Caco-2 (cell line): Measurements from ENCODE around the gene LUZP1. TPM values are rescaled to one million over a fixed set of nuclear protein-coding genes. Genes with fewer than 3 reads are reported as not detected.

Experiments used
- BruUV-seq: library from RNA; stranded (reverse); fragments of 400-500 nt; replicated peaks from 2 replicates; lab custom pipeline; 2021; lab: Mats Ljungman, UMichigan
- CTCF ChIA-PET: fragments of 300-600 bp; sonication (Branson Sonifier 250); formaldehyde crosslinking; loops from one replicate; lab custom pipeline; 2022; ENCODE audit warnings: antibody characterized with exemption; lab: Charles Lee
- POLR2A ChIA-PET: fragments of 300-600 bp; sonication (Branson Sonifier 250); formaldehyde crosslinking; loops from one replicate; lab custom pipeline; 2022; ENCODE audit warnings: antibody characterized with exemption; lab: Charles Lee
- DNase-seq, 2 experiments: peaks; one replicate each; pipeline versions ENCODE4 v3.0.0 to v3.0.0-alpha.2; 2020 to 2022
- H3K27me3 ChIP-seq: replicated peaks from 2 replicates; pipeline ENCODE4 v1.6.0; 2011; ENCODE audit warnings: low read length; ENCODE audit not compliant: control insufficient read depth, insufficient read depth
- H3K36me3 ChIP-seq: 2 replicates; pipeline ENCODE4 v1.5.1; 2011; ENCODE audit warnings: low read length; ENCODE audit not compliant: control insufficient read depth, insufficient read depth
- H3K4me1 ChIP-seq: fragments of 250-450 bp; sonication (Bioruptor Pico); 2 replicates; pipeline ENCODE4 v1.5.1; 2020; ENCODE audit warnings: mild to moderate bottlenecking
- H3K4me3 ChIP-seq: 2 replicates; pipeline ENCODE4 v1.5.1; 2011; ENCODE audit warnings: low read depth, mild to moderate bottlenecking, control low read depth, low read length
- H3K9me3 ChIP-seq: fragments of 250-450 bp; sonication (Bioruptor Pico); 2 replicates; pipeline ENCODE4 v1.5.1; 2020; ENCODE audit warnings: mild to moderate bottlenecking, moderate library complexity
- H3K27ac Mint-ChIP-seq: one replicate; pipeline ENCODE4 v1.8.0; 2022; ENCODE audit warnings: mixed read lengths; ENCODE audit not compliant: unreplicated experiment
- H3K27me3 Mint-ChIP-seq: one replicate; pipeline ENCODE4 v1.8.0; 2022; ENCODE audit warnings: mixed read lengths; ENCODE audit not compliant: insufficient read depth, unreplicated experiment
- H3K36me3 Mint-ChIP-seq: one replicate; pipeline ENCODE4 v1.8.0; 2022; ENCODE audit warnings: mild to moderate bottlenecking, mixed read lengths; ENCODE audit not compliant: insufficient read depth, unreplicated experiment
- H3K4me1 Mint-ChIP-seq: one replicate; pipeline ENCODE4 v1.8.0; 2022; ENCODE audit warnings: low read depth, mixed read lengths; ENCODE audit not compliant: unreplicated experiment
- H3K4me3 Mint-ChIP-seq: one replicate; pipeline ENCODE4 v1.8.0; 2022; ENCODE audit warnings: mild to moderate bottlenecking, moderate library complexity, mixed read lengths; ENCODE audit not compliant: unreplicated experiment
- H3K9me3 Mint-ChIP-seq: one replicate; pipeline ENCODE4 v1.8.0; 2022; ENCODE audit warnings: mixed read lengths; ENCODE audit not compliant: unreplicated experiment
- intact Hi-C: fragments of 100-400 bp; cut with micrococcal nuclease; formaldehyde crosslinking; loops from one replicate; pipeline ENCODE4 v1.10.0; 2022; ENCODE audit not compliant: unreplicated experiment
- total RNA-seq: library from RNA; stranded (reverse); gene quantifications from 2 replicates; pipeline ENCODE4 v1.2.3, GENCODE V29; 2022
- TF ChIP-seq, protein P1 (sequence below), 2 experiments: fragments of 200-600 bp in 1 of 2; IDR thresholded peaks; 1 replicate in 1 of 2; 2 replicates in 1 of 2; pipeline versions ENCODE4 v1.5.1 to v1.8.0; 2011 to 2022; ENCODE audit warnings: antibody characterized with exemption in 1 of 2, control low read depth in 1 of 2, inconsistent platforms in 1 of 2, low read depth in 1 of 2, low read length in 1 of 2, mild to moderate bottlenecking in 1 of 2, moderate library complexity in 1 of 2; ENCODE audit not compliant: insufficient read depth in 1 of 2, severe bottlenecking in 1 of 2, unreplicated experiment in 1 of 2

The LUZP1 gene
- total RNA-seq, 1 experiment from 2014 or later = 20.6 TPM

GRCh38 chr1:23168079-23168444, 594 bp downstream of the LUZP1 start:
- no peaks in the 10 kb centered on the region for H3K27me3 Mint-ChIP-seq
- Histone ChIP-seq H3K9me3 (no peaks in the 10 kb centered on the region), H3K4me3 (peak overlapping the region; percentile 68), H3K27me3 (no peaks in the 10 kb centered on the region), H3K4me1 (peaks cover 4% of the 10 kb centered on the region; the same call in 1 of the 2 replicates), H3K36me3 (no peaks in the 10 kb centered on the region)
- ChIA-PET POLR2A (no interaction called here), CTCF (interaction anchor here (1.2 kb wide), 1 partner anchor 17 kb away, joined by 11 read pairs; no protein-coding TSS in a partner anchor)
- BruUV-seq = no TSS peak
- H3K9me3 Mint-ChIP-seq = no peaks in the 10 kb centered on the region
- intact Hi-C loops = loop anchor here (5.0 kb wide), 2 partner anchors 46 to 151 kb away; partner anchors contain the start of genes KDM1A and TEX46
- H3K4me1 Mint-ChIP-seq = peaks cover 10% of the 10 kb centered on the region
- TF ChIP-seq, protein P1, sequence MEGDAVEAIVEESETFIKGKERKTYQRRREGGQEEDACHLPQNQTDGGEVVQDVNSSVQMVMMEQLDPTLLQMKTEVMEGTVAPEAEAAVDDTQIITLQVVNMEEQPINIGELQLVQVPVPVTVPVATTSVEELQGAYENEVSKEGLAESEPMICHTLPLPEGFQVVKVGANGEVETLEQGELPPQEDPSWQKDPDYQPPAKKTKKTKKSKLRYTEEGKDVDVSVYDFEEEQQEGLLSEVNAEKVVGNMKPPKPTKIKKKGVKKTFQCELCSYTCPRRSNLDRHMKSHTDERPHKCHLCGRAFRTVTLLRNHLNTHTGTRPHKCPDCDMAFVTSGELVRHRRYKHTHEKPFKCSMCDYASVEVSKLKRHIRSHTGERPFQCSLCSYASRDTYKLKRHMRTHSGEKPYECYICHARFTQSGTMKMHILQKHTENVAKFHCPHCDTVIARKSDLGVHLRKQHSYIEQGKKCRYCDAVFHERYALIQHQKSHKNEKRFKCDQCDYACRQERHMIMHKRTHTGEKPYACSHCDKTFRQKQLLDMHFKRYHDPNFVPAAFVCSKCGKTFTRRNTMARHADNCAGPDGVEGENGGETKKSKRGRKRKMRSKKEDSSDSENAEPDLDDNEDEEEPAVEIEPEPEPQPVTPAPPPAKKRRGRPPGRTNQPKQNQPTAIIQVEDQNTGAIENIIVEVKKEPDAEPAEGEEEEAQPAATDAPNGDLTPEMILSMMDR (IDR thresholded peaks at IDR 0.05; ENCODE audit: insufficient read depth in 1 of 2, low read depth in 1 of 2, low read length in 1 of 2, severe bottlenecking in 1 of 2, unreplicated experiment in 1 of 2) = no peak
- no peak for DNase-seq
- peak overlapping the region; percentile 97 for H3K27ac Mint-ChIP-seq
- H3K4me3 Mint-ChIP-seq = peak overlapping the region; percentile 99
- peaks cover 9% of the 10 kb centered on the region for H3K36me3 Mint-ChIP-seq

GRCh38 chr1:23167353-23168078, 1.1 kb downstream of the LUZP1 start:
- H3K27ac Mint-ChIP-seq = peak overlapping the region; percentile 55
- H3K27me3 ChIP-seq = no peaks in the 10 kb centered on the region
- DNase-seq = peak; percentile 59 to 63
- no peaks in the 10 kb centered on the region for H3K9me3 Mint-ChIP-seq
- no peaks in the 10 kb centered on the region for H3K9me3 ChIP-seq
- TF ChIP-seq, protein P1 (IDR thresholded peaks at IDR 0.05; ENCODE audit: insufficient read depth in 1 of 2, low read depth in 1 of 2, low read length in 1 of 2, severe bottlenecking in 1 of 2, unreplicated experiment in 1 of 2) = no peak
- H3K4me1 ChIP-seq = peaks cover 4% of the 10 kb centered on the region; the same call in 1 of the 2 replicates
- intact Hi-C loops = loop anchor here (5.0 kb wide), 2 partner anchors 45 to 150 kb away; partner anchors contain the start of genes KDM1A and TEX46
- peaks cover 10% of the 10 kb centered on the region for H3K4me1 Mint-ChIP-seq
- CTCF ChIA-PET = interaction anchor here (0.6 to 1.2 kb wide), 2 partner anchors 17 to 181 kb away, joined by 8 to 11 read pairs; no protein-coding TSS in a partner anchor
- peak overlapping the region; percentile 68 for H3K4me3 ChIP-seq
- peak overlapping the region; percentile 99 for H3K4me3 Mint-ChIP-seq
- no peaks in the 10 kb centered on the region for H3K27me3 Mint-ChIP-seq
- BruUV-seq = no TSS peak
- POLR2A ChIA-PET = interaction anchor here (0.6 kb wide), 1 partner anchor 64 kb away, joined by 3 read pairs; no protein-coding TSS in a partner anchor
- no peaks in the 10 kb centered on the region for H3K36me3 ChIP-seq
- peaks cover 9% of the 10 kb centered on the region for H3K36me3 Mint-ChIP-seq

- H3K27me3 Mint-ChIP-seq = no peaks in the 10 kb centered on the region
- peak overlapping the region; percentile 99 for H3K4me3 Mint-ChIP-seq
- peaks cover 9% of the 10 kb centered on the region for H3K36me3 Mint-ChIP-seq
- no peak for DNase-seq
- peaks cover 10% of the 10 kb centered on the region for H3K4me1 Mint-ChIP-seq
- intact Hi-C loops = loop anchor here (5.0 kb wide), 2 partner anchors 45 to 150 kb away; partner anchors contain the start of genes KDM1A and TEX46
- H3K27me3 ChIP-seq = no peaks in the 10 kb centered on the region
- no peaks in the 10 kb centered on the region for H3K9me3 ChIP-seq
- H3K4me3 ChIP-seq = peak overlapping the region; percentile 68
- TF ChIP-seq, protein P1 (IDR thresholded peaks at IDR 0.05; ENCODE audit: insufficient read depth in 1 of 2, low read depth in 1 of 2, low read length in 1 of 2, severe bottlenecking in 1 of 2, unreplicated experiment in 1 of 2) = no peak
- ChIA-PET CTCF (interaction anchor here (0.6 to 1.2 kb wide), 2 partner anchors 18 to 180 kb away, joined by 8 to 11 read pairs; no protein-coding TSS in a partner anchor), POLR2A (interaction anchor here (0.6 kb wide), 1 partner anchor 64 kb away, joined by 3 read pairs; no protein-coding TSS in a partner anchor)
- H3K27ac Mint-ChIP-seq = peak overlapping the region; percentile 55
- H3K9me3 Mint-ChIP-seq = no peaks in the 10 kb centered on the region
- no TSS peak for BruUV-seq
- peaks cover 4% of the 10 kb centered on the region; the same call in 1 of the 2 replicates for H3K4me1 ChIP-seq
- H3K36me3 ChIP-seq = no peaks in the 10 kb centered on the region
Measured at GRCh38 chr1:23166854-23167253, 1.8 kb downstream of the LUZP1 start.
